Natural killer cell (primary cell): Measurements from ENCODE around the gene ZSCAN9. TPM values are rescaled to one million over a fixed set of nuclear protein-coding genes. Genes with fewer than 3 reads are reported as not detected.

Experiments used
- ATAC-seq, 3 donors: fragments of 150-1000 bp in 2 of 3; fragments of 200-7000 bp in 1 of 3; cut with Tn5 transposase; 1 replicate in 1 of 3; 2 replicates in 2 of 3; pipeline ENCODE4 v1.10.0; 2021; ENCODE audit warnings: mild to moderate bottlenecking in 2 of 3, moderate library complexity in 2 of 3
- DNase-seq, 2 donors: peaks; one replicate each; pipeline versions ENCODE4 v3.0.0 to v3.0.0-alpha.2; 2013 to 2021; ENCODE audit warnings: mixed read lengths in 1 of 2
- H3K27ac ChIP-seq: one replicate; pipeline ENCODE4 v1.5.1; 2013; ENCODE audit warnings: mild to moderate bottlenecking, low read length
- H3K27me3 ChIP-seq: one replicate; pipeline ENCODE4 v1.6.1; 2013; ENCODE audit warnings: low read length; ENCODE audit not compliant: control insufficient read depth, insufficient read depth
- H3K36me3 ChIP-seq: one replicate; pipeline ENCODE4 v1.6.1; 2013; ENCODE audit warnings: low read length; ENCODE audit not compliant: control insufficient read depth, insufficient read depth
- H3K4me1 ChIP-seq: one replicate; pipeline ENCODE4 v1.6.1; 2013; ENCODE audit warnings: low read length; ENCODE audit not compliant: control insufficient read depth, insufficient read depth
- H3K4me3 ChIP-seq: one replicate; pipeline ENCODE4 v1.5.1; 2013; ENCODE audit warnings: low read length
- H3K9me3 ChIP-seq: one replicate; pipeline ENCODE4 v1.6.1; 2013; ENCODE audit warnings: low read length; ENCODE audit not compliant: control insufficient read depth, insufficient read depth
- H3K27ac Mint-ChIP-seq, 2 donors: one replicate each; pipeline ENCODE4 v1.8.0; 2022; ENCODE audit warnings: mild to moderate bottlenecking in 2 of 2, mixed read lengths in 2 of 2, moderate library complexity in 1 of 2
- H3K27me3 Mint-ChIP-seq, 2 donors: one replicate each; pipeline ENCODE4 v1.8.0; 2022; ENCODE audit warnings: low read depth in 2 of 2, mixed read lengths in 2 of 2
- H3K36me3 Mint-ChIP-seq: one replicate; pipeline ENCODE4 v1.8.0; 2022; ENCODE audit warnings: mixed read lengths
- H3K4me1 Mint-ChIP-seq, 2 donors: one replicate each; pipeline ENCODE4 v1.8.0; 2022; ENCODE audit warnings: mixed read lengths in 2 of 2
- H3K4me3 Mint-ChIP-seq: one replicate; pipeline ENCODE4 v1.8.0; 2022; ENCODE audit warnings: mild to moderate bottlenecking, moderate library complexity, mixed read lengths
- H3K9me3 Mint-ChIP-seq, 2 donors: one replicate each; pipeline ENCODE4 v1.8.0; 2022; ENCODE audit warnings: mixed read lengths in 2 of 2
- WGBS: methylation state at CpG from one replicate; pipeline ENCODE4 v1.1.7; 2013; ENCODE audit warnings: missing lambda C conversion rate; ENCODE audit not compliant: insufficient coverage; 5-methylcytosine and 5-hydroxymethylcytosine counted together
- intact Hi-C: fragments of 100-400 bp; cut with micrococcal nuclease; formaldehyde crosslinking; loops from one replicate; pipeline ENCODE4 v1.14.2; 2022
- total RNA-seq, 4 donors: library from RNA; stranded (reverse); fragments of 120-200 nt in 1 of 4; gene quantifications; one replicate each; pipeline versions ENCODE4 v1.2.3 to v1.2.4, GENCODE V29; 2013 to 2022
- TF ChIP-seq, protein P1 (sequence below): fragments of 200-600 bp; IDR thresholded peaks from one replicate; pipeline ENCODE4 v1.8.0; 2022; ENCODE audit warnings: antibody characterized with exemption

The ZSCAN9 gene
- total RNA-seq, 3 donors from 2014 or later (not counting 1 experiment from before 2014, with no cell fraction given), result 17.7 to 20.0 (median 18.7) TPM

DNA sequence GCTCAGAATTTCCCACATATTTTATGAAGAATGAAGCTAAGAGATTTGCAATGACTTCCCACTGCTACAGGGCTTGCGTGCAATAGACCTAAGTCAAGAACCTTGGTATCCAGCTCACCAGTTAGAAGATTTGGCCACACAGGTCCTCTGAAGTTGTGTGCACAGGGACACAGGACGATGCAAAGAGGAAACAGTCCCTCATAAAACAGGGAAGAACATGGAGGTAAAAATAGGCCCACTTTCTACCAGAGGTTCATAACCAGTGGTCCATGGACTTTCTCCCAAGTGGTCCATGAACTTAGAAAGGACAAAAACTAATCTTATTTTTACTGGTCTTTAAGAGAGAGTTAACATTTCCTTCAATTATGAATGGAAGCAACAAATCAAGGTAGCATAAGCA, 25.7 kb downstream of the ZSCAN9 start:
- Histone ChIP-seq H3K4me3 (no peak overlapping the region), H3K36me3 (peaks cover 26% of the 10 kb centered on the region), H3K9me3 (no peaks in the 10 kb centered on the region), H3K4me1 (peaks cover 12% of the 10 kb centered on the region), H3K27me3 (no peaks in the 10 kb centered on the region), H3K27ac (no peak overlapping the region)
- intact Hi-C loops, result loop anchor here (5.0 kb wide), 3 partner anchors 87 to 128 kb away; partner anchors contain the start of genes ZKSCAN8, ZSCAN16 and ZSCAN31
- TF ChIP-seq, protein P1, sequence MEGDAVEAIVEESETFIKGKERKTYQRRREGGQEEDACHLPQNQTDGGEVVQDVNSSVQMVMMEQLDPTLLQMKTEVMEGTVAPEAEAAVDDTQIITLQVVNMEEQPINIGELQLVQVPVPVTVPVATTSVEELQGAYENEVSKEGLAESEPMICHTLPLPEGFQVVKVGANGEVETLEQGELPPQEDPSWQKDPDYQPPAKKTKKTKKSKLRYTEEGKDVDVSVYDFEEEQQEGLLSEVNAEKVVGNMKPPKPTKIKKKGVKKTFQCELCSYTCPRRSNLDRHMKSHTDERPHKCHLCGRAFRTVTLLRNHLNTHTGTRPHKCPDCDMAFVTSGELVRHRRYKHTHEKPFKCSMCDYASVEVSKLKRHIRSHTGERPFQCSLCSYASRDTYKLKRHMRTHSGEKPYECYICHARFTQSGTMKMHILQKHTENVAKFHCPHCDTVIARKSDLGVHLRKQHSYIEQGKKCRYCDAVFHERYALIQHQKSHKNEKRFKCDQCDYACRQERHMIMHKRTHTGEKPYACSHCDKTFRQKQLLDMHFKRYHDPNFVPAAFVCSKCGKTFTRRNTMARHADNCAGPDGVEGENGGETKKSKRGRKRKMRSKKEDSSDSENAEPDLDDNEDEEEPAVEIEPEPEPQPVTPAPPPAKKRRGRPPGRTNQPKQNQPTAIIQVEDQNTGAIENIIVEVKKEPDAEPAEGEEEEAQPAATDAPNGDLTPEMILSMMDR, result no peak
- no peak overlapping the region for H3K27ac Mint-ChIP-seq
- H3K9me3 Mint-ChIP-seq, result peaks cover 0 to 3% of the 10 kb centered on the region in 2 donors
- H3K27me3 Mint-ChIP-seq, result peaks cover 0 to 4% of the 10 kb centered on the region in 2 donors
- peaks cover 25% of the 10 kb centered on the region for H3K36me3 Mint-ChIP-seq
- no peak for ATAC-seq
- WGBS, result 78% methylated on average over 2 of the region's 2 CpGs
- no peak for DNase-seq
- H3K4me1 Mint-ChIP-seq, result peaks cover 34 to 46% of the 10 kb centered on the region in 2 donors
- H3K4me3 Mint-ChIP-seq, result peak overlapping the region; percentile 76

DNA sequence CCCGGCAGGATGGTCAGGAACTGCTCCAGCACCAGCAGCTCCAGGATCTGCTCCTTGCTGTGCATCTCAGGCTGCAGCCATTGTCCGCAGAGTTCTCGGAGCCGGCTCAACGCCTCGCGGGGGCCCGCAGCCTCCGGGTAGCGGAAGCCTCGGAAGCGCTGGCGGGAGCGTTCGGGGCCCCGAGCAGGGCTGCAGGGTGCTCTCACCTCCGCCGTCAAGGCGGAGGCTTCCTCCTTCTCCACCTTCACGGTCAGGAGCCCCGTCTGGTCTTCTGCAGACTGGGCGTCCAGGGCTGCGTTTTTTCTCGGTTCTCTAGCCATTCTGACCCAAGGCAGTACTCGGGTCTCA, 26.6 kb downstream of the ZSCAN9 start:
- Histone ChIP-seq H3K4me3 (peak overlapping the region; percentile 81), H3K27ac (peak overlapping the region; percentile 39)
- peaks cover 31 to 41% of the 10 kb centered on the region in 2 donors for H3K4me1 Mint-ChIP-seq

DNA sequence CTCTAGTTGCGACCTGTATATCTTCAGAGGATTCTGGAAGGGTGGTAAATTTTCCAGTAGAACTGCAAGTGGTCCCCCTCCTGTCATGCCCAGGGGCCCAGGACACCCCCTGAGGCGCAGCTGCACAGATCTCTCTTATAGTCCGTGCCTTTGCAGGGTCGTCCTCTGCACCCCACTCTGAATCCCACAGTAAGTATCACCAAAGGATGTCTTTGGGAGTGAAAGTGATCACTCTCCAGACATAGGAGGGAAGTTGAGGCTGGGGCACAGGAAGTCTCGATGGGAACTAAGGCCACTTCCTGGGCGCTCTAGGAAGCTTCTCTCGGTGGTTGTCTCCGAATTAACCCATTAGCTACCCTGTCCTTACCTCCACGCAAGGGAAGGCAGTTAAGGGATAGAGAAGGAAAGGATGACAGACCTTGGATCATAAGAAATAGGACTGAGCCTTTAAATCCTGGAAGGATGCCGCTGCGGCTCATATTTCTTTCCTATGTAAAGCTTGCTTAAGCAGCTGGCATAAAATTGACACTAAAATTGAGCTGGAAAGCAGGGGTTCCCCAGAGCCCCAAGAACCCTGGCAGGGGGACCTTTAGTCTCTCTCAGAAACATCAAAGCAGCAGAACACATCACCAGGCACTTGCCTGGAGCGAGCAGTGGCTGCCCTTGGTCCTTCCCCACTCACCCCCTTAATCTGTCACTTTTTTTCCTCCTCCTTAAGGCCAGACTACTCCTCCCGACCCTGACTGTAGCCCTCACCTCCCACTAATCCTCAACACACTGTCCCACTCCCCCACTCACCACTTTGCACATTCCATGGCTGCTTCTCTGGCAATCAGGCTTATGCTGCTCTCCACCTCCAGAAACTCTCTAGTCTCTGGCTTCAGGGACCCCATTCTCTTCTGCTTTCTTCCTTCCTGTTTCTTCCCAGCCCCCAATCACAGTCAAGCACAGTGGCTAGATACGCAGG, 27.2 kb downstream of the ZSCAN9 start, which contains the start of gene ZKSCAN4:
Gene ZKSCAN4 (minus strand): TSS at position 261 of the 967 bp plus-strand sequence. CDS start 289 bp downstream, outside the sequence.
- peaks cover 12% of the 10 kb centered on the region for H3K4me1 ChIP-seq
- peak; percentile 64 to 92 for DNase-seq
- peak within 1 kb of the TSS; percentile 81 for H3K4me3 ChIP-seq
- TF ChIP-seq, protein P1, result no peak
- intact Hi-C loops, result loop anchor here (1.0 to 5.0 kb wide), 5 partner anchors 15 to 147 kb away; partner anchors contain the start of genes ZKSCAN8, ZSCAN12, ZSCAN16 and ZSCAN26
- peaks cover 3% of the 10 kb centered on the region for H3K27me3 ChIP-seq
- Mint-ChIP-seq H3K9me3 (peaks cover 0 to 3% of the 10 kb centered on the region in 2 donors), H3K4me3 (peak within 1 kb of the TSS; percentile 98), H3K27ac (peak within 1 kb of the TSS; percentile 68 to 88), H3K36me3 (peaks cover 12% of the 10 kb centered on the region), H3K4me1 (peaks cover 31 to 38% of the 10 kb centered on the region in 2 donors), H3K27me3 (peaks cover 3 to 8% of the 10 kb centered on the region in 2 donors)
- 4% methylated on average over 11 of the region's 14 CpGs for WGBS
- ATAC-seq, result peak; percentile 90 to 93 (median 91)
- peaks cover 14% of the 10 kb centered on the region for H3K36me3 ChIP-seq
- H3K9me3 ChIP-seq, result no peaks in the 10 kb centered on the region
- H3K27ac ChIP-seq, result peak within 1 kb of the TSS; percentile 59

More for the DNA sequence above, 26.6 kb downstream of the ZSCAN9 start:
- H3K36me3 Mint-ChIP-seq, result peaks cover 18% of the 10 kb centered on the region
- DNase-seq, result peak; percentile 24 to 61
- peaks cover under 1% of the 10 kb centered on the region for H3K27me3 ChIP-seq
- ATAC-seq, result peak; percentile 70 to 74 (median 71)
- peak overlapping the region; percentile 68 to 88 for H3K27ac Mint-ChIP-seq
- H3K4me3 Mint-ChIP-seq, result peak overlapping the region; percentile 98
- under 1% methylated on average over 25 of the region's 25 CpGs for WGBS
- H3K9me3 ChIP-seq, result no peaks in the 10 kb centered on the region
- TF ChIP-seq, protein P1, result no peak
- peaks cover 0 to 3% of the 10 kb centered on the region in 2 donors for H3K9me3 Mint-ChIP-seq
- H3K36me3 ChIP-seq, result peaks cover 21% of the 10 kb centered on the region
- peaks cover 3 to 8% of the 10 kb centered on the region in 2 donors for H3K27me3 Mint-ChIP-seq
- peaks cover 12% of the 10 kb centered on the region for H3K4me1 ChIP-seq
- intact Hi-C loops, result loop anchor here (1.0 to 5.0 kb wide), 5 partner anchors 16 to 148 kb away; partner anchors contain the start of genes ZKSCAN8, ZSCAN12, ZSCAN16 and ZSCAN26
